ENCODE data around the gene THBD.
"Not testable (repeated sequence)": the region's sequence is repeated elsewhere in the genome, so short reads cannot be mapped to it uniquely, and the experiment has no call there.

The THBD gene

DNA sequence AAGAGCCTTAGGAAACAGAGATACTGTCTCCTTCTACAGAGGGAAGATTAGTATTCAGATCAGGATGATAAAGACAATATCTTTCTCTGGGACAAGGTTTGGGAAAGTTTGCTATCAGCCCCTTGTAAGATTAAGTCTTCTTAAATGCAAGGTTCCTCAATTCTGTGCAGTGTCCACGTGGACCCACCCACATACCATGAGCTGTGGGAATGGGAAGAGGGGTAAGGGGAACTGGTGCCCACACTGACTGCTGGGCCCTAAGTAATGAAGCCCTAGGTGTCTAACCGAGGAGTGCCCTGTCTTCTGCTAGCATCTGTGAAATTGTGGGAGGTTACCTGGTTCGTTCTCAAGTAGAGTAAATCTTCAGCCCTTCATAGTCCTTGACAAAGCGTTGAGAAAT, 20.1 kb downstream of the THBD start:
- DNase-seq = no peak
- Histone ChIP-seq H3K14ac (ENCODE audit: low read length) (no peak overlapping the region), H3K79me1 (ENCODE audit: low read length) (no peaks in the 10 kb centered on the region), H4K12ac (ENCODE audit: low read depth, low read length) (no peak overlapping the region), H2AFZ (ENCODE audit: insufficient read depth, low read length, poor library complexity) (no peak overlapping the region), H3K79me2 (ENCODE audit: control insufficient read depth, insufficient read depth, low read length, poor library complexity) (no peaks in the 10 kb centered on the region), H4K91ac (ENCODE audit: low read depth, low read length) (no peak overlapping the region), H3K36me3 (ENCODE audit: control insufficient read depth in 1 of 2, insufficient read depth in 2 of 2, low read length in 2 of 2) (no peaks in the 10 kb centered on the region), H4K8ac (ENCODE audit: low read depth, low read length) (no peak overlapping the region), H3K4me2 (ENCODE audit: low read length) (no peak overlapping the region), H3K27ac (ENCODE audit: low read depth, low read length) (no peak overlapping the region), H2AK5ac (ENCODE audit: low read length) (no peak overlapping the region), H2BK5ac (ENCODE audit: low read depth, low read length, poor library complexity) (no peak overlapping the region), H3K4me1 (ENCODE audit: control insufficient read depth in 1 of 2, insufficient read depth in 2 of 2, low read length in 2 of 2) (peaks cover 0 to 2% of the 10 kb centered on the region in 2 experiments), H3K18ac (ENCODE audit: low read length) (no peak overlapping the region), H2BK120ac (ENCODE audit: insufficient read depth, low read length, poor library complexity) (no peak overlapping the region), H3K4ac (ENCODE audit: low read depth, low read length) (no peak overlapping the region), H3K27me3 (ENCODE audit: insufficient read depth, low read length) (peaks cover 9% of the 10 kb centered on the region), H3K23ac (ENCODE audit: low read length) (no peak overlapping the region), H3K4me3 (ENCODE audit: low read depth, low read length) (no peak overlapping the region), H3K9me3 (ENCODE audit: insufficient read depth, low read depth, low read length) (peaks cover 2% of the 10 kb centered on the region), H2BK12ac (ENCODE audit: low read length) (no peak overlapping the region), H3K9ac (ENCODE audit: low read length) (peak overlapping the region; percentile 60)
- no CpG with 5 or more reads among the region's 4 CpGs for WGBS (ENCODE audit: extremely low coverage, insufficient coverage, insufficient read length)

DNA sequence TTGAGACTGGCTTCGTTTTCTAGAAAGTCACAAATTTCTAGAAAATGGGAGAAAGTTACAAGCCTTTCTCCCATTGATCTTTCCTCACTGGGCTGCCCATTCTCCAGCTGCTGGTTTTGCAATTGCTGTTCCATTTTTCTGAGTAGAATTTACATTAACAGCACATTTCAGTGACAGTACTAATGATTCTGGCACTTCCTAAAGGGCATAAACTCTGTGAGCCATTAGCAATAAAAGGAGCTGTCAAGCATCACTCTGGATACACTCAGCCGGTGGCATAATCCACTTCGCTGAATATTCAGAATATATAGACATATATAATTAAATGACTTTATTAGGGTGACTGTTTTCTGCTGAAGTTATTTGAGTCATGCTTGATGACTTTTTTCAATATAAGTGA, 21.1 kb downstream of the THBD start:
- no peak overlapping the region for H4K8ac ChIP-seq (ENCODE audit: low read depth, low read length)
- no peak overlapping the region for H3K4me3 ChIP-seq (ENCODE audit: low read depth, low read length)
- no peaks in the 10 kb centered on the region for H3K36me3 ChIP-seq (ENCODE audit: control insufficient read depth in 1 of 2, insufficient read depth in 2 of 2, low read length in 2 of 2)
- H3K18ac ChIP-seq (ENCODE audit: low read length) = no peak overlapping the region
- no peak overlapping the region for H2BK12ac ChIP-seq (ENCODE audit: low read length)
- no peak overlapping the region for H2AFZ ChIP-seq (ENCODE audit: insufficient read depth, low read length, poor library complexity)
- H2BK120ac ChIP-seq (ENCODE audit: insufficient read depth, low read length, poor library complexity) = no peak overlapping the region
- no peak overlapping the region for H4K12ac ChIP-seq (ENCODE audit: low read depth, low read length)
- H3K4me1 ChIP-seq (ENCODE audit: control insufficient read depth in 1 of 2, insufficient read depth in 2 of 2, low read length in 2 of 2) = peaks cover 0 to 3% of the 10 kb centered on the region in 2 experiments
- H3K9ac ChIP-seq (ENCODE audit: low read length) = no peak overlapping the region
- no peaks in the 10 kb centered on the region for H3K9me3 ChIP-seq (ENCODE audit: insufficient read depth, low read depth, low read length)
- no peak overlapping the region for H3K14ac ChIP-seq (ENCODE audit: low read length)
- H3K79me2 ChIP-seq (ENCODE audit: control insufficient read depth, insufficient read depth, low read length, poor library complexity) = no peaks in the 10 kb centered on the region
- H3K27ac ChIP-seq (ENCODE audit: low read depth, low read length) = no peak overlapping the region
- no peak for DNase-seq
- no CpG with 5 or more reads among the region's 3 CpGs for WGBS (ENCODE audit: extremely low coverage, insufficient coverage, insufficient read length)
- no peak overlapping the region for H2BK5ac ChIP-seq (ENCODE audit: low read depth, low read length, poor library complexity)
- H3K4me2 ChIP-seq (ENCODE audit: low read length) = no peak overlapping the region
- H4K91ac ChIP-seq (ENCODE audit: low read depth, low read length) = no peak overlapping the region
- H3K27me3 ChIP-seq (ENCODE audit: insufficient read depth, low read length) = no peaks in the 10 kb centered on the region
- H3K23ac ChIP-seq (ENCODE audit: low read length) = no peak overlapping the region
- no peak overlapping the region for H3K4ac ChIP-seq (ENCODE audit: low read depth, low read length)
- no peak overlapping the region for H2AK5ac ChIP-seq (ENCODE audit: low read length)
- no peaks in the 10 kb centered on the region for H3K79me1 ChIP-seq (ENCODE audit: low read length)

DNA sequence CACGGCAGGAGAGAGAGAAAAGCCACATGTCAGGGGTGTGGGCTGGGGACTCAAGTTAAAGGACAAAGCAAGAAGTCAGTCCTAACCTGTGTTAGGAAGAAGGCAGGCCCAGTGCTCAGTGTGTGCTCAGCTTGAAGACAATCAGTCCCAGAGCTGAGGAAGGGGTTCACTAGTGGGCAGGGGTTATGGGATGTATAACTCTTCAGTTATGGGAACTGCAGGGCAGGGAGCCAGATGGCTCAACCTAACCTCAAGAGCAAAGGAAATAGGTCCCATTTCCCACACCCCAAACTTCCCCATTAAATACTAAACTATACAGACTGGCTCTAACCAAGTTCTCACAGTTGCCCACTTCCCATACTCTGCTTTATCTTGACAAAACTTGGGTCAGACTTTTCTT, 21.8 kb downstream of the THBD start:
- Histone ChIP-seq H4K8ac (ENCODE audit: low read depth, low read length) (no peak overlapping the region), H3K36me3 (ENCODE audit: control insufficient read depth in 1 of 2, insufficient read depth in 2 of 2, low read length in 2 of 2) (no peaks in the 10 kb centered on the region), H3K4ac (ENCODE audit: low read depth, low read length) (no peak overlapping the region), H4K91ac (ENCODE audit: low read depth, low read length) (no peak overlapping the region), H3K18ac (ENCODE audit: low read length) (no peak overlapping the region), H4K12ac (ENCODE audit: low read depth, low read length) (no peak overlapping the region), H3K23ac (ENCODE audit: low read length) (no peak overlapping the region), H3K9ac (ENCODE audit: low read length) (no peak overlapping the region), H3K79me2 (ENCODE audit: control insufficient read depth, insufficient read depth, low read length, poor library complexity) (no peaks in the 10 kb centered on the region), H3K9me3 (ENCODE audit: insufficient read depth, low read depth, low read length) (no peaks in the 10 kb centered on the region), H3K27ac (ENCODE audit: low read depth, low read length) (no peak overlapping the region), H3K27me3 (ENCODE audit: insufficient read depth, low read length) (no peaks in the 10 kb centered on the region), H2AK5ac (ENCODE audit: low read length) (no peak overlapping the region), H3K79me1 (ENCODE audit: low read length) (no peaks in the 10 kb centered on the region), H3K4me3 (ENCODE audit: low read depth, low read length) (no peak overlapping the region), H2AFZ (ENCODE audit: insufficient read depth, low read length, poor library complexity) (no peak overlapping the region), H3K4me1 (ENCODE audit: control insufficient read depth in 1 of 2, insufficient read depth in 2 of 2, low read length in 2 of 2) (peaks cover 0 to 3% of the 10 kb centered on the region in 2 experiments), H2BK120ac (ENCODE audit: insufficient read depth, low read length, poor library complexity) (no peak overlapping the region), H3K14ac (ENCODE audit: low read length) (no peak overlapping the region), H2BK5ac (ENCODE audit: low read depth, low read length, poor library complexity) (no peak overlapping the region), H3K4me2 (ENCODE audit: low read length) (no peak overlapping the region), H2BK12ac (ENCODE audit: low read length) (no peak overlapping the region)
- WGBS (ENCODE audit: extremely low coverage, insufficient coverage, insufficient read length) = no CpG with 5 or more reads among the region's 1 CpG
- DNase-seq = no peak

DNA sequence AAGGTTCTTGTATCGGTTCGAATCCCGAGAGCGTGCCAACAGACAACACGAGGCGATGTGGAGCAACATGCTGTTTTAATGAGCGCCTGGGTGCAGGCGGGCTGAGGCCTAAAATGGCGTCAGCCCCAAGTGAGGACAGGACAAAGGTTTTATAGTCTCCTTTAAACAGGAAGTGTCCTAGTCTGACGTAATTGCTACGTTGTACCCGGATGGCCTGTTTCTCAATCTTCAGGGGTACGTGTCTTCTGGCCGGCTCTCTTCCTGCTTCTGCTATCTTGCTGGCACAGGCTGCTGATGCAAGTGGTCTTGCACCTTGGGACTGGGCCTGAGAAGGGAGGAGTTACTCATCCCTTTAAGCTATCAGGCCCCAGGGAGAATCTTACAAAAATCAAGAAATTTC, 24.0 kb downstream of the THBD start:
- not testable (repeated sequence) for H2AFZ ChIP-seq (ENCODE audit: insufficient read depth, low read length, poor library complexity); H3K4me3 ChIP-seq (ENCODE audit: low read depth, low read length); H3K27ac ChIP-seq (ENCODE audit: low read depth, low read length); H3K4me1 ChIP-seq (ENCODE audit: control insufficient read depth in 1 of 2, insufficient read depth in 2 of 2, low read length in 2 of 2); H3K14ac ChIP-seq (ENCODE audit: low read length); H4K8ac ChIP-seq (ENCODE audit: low read depth, low read length); H2AK5ac ChIP-seq (ENCODE audit: low read length); H2BK12ac ChIP-seq (ENCODE audit: low read length); H4K12ac ChIP-seq (ENCODE audit: low read depth, low read length); H4K91ac ChIP-seq (ENCODE audit: low read depth, low read length); H3K79me2 ChIP-seq (ENCODE audit: control insufficient read depth, insufficient read depth, low read length, poor library complexity); H2BK120ac ChIP-seq (ENCODE audit: insufficient read depth, low read length, poor library complexity); H2BK5ac ChIP-seq (ENCODE audit: low read depth, low read length, poor library complexity); H3K23ac ChIP-seq (ENCODE audit: low read length); H3K9ac ChIP-seq (ENCODE audit: low read length); H3K36me3 ChIP-seq (ENCODE audit: control insufficient read depth in 1 of 2, insufficient read depth in 2 of 2, low read length in 2 of 2); H3K79me1 ChIP-seq (ENCODE audit: low read length); H3K18ac ChIP-seq (ENCODE audit: low read length); H3K4me2 ChIP-seq (ENCODE audit: low read length); H3K27me3 ChIP-seq (ENCODE audit: insufficient read depth, low read length); H3K4ac ChIP-seq (ENCODE audit: low read depth, low read length); H3K9me3 ChIP-seq (ENCODE audit: insufficient read depth, low read depth, low read length)
- no CpG with 5 or more reads among the region's 14 CpGs for WGBS (ENCODE audit: extremely low coverage, insufficient coverage, insufficient read length)
- DNase-seq = peak; percentile 17 to 36
